Measurements from ENCODE around the gene KRT31.

DNA sequence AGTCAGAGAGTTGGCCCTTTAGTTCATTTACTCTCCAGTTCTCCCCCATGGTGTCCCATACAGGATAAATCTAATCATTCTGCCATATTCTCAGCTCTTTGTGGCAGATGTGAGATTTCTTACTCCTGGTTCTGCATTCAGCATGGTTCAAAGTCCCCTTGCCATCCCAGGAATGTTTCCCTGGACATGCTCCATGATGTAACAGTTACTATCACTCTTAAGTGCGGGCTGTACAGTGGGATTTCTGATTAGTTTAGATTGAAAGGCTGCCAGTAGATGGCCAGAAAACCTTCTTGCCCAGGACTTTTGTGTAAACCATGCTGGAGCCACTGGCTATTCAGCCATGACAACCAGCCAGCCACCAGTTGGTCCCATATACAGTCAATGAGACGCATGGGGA, 16.6 kb upstream of the KRT31 start:
- no peak for TF ChIP-seq POLR2A (IDR thresholded peaks at IDR 0.05)
- TF ChIP-seq, protein P1, sequence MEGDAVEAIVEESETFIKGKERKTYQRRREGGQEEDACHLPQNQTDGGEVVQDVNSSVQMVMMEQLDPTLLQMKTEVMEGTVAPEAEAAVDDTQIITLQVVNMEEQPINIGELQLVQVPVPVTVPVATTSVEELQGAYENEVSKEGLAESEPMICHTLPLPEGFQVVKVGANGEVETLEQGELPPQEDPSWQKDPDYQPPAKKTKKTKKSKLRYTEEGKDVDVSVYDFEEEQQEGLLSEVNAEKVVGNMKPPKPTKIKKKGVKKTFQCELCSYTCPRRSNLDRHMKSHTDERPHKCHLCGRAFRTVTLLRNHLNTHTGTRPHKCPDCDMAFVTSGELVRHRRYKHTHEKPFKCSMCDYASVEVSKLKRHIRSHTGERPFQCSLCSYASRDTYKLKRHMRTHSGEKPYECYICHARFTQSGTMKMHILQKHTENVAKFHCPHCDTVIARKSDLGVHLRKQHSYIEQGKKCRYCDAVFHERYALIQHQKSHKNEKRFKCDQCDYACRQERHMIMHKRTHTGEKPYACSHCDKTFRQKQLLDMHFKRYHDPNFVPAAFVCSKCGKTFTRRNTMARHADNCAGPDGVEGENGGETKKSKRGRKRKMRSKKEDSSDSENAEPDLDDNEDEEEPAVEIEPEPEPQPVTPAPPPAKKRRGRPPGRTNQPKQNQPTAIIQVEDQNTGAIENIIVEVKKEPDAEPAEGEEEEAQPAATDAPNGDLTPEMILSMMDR (IDR thresholded peaks at IDR 0.05): no peak

Data from transverse colon (tissue), 3 donors.